Ovary (tissue), 9 donors: ENCODE results near the gene PITPNC1. TPM values are rescaled to one million over a fixed set of nuclear protein-coding genes. Genes with fewer than 3 reads are reported as not detected.
"Not testable (repeated sequence)": the region's sequence is repeated elsewhere in the genome, so short reads cannot be mapped to it uniquely, and the experiment has no call there.

Source experiments
- DNase-seq, 5 donors: peaks; one replicate each; pipeline ENCODE4 v3.0.0-alpha.2; 2019 to 2020
- H3K27ac ChIP-seq, 2 donors: fragments of 200-600 bp; one replicate each; pipeline versions ENCODE4 v1.5.1 to v1.8.0; 2019 to 2022
- H3K27me3 ChIP-seq: fragments of 200-600 bp; one replicate; pipeline ENCODE4 v1.8.0; 2022
- H3K36me3 ChIP-seq: fragments of 200-600 bp; sonication (generic); one replicate; pipeline ENCODE4 v1.5.1; 2019
- H3K4me1 ChIP-seq: one replicate; pipeline ENCODE4 v1.8.1; 2013; ENCODE audit warnings: mild to moderate bottlenecking, moderate library complexity; ENCODE audit not compliant: insufficient read depth
- H3K4me3 ChIP-seq: fragments of 200-600 bp; sonication (generic); one replicate; pipeline ENCODE4 v1.5.1; 2017
- H3K9me3 ChIP-seq, 2 donors: fragments of 200-600 bp in 1 of 2; sonication (generic) in 1 of 2; one replicate each; pipeline versions ENCODE4 v1.5.1 to v1.8.1; 2013 to 2019; ENCODE audit warnings: mild to moderate bottlenecking in 1 of 2, moderate library complexity in 1 of 2
- CTCF ChIP-seq, 3 donors: fragments of 450-650 bp in 2 of 3; fragments of 200-600 bp in 1 of 3; IDR thresholded peaks; one replicate each; pipeline versions ENCODE4 v1.5.1 to v1.8.0; 2016 to 2022; ENCODE audit warnings: antibody characterized with exemption in 3 of 3, mild to moderate bottlenecking in 1 of 3
- EP300 ChIP-seq: sonication (generic); formaldehyde crosslinking; IDR thresholded peaks from one replicate; pipeline ENCODE4 v1.6.1; 2017; ENCODE audit warnings: antibody characterized with exemption
- POLR2A ChIP-seq: fragments of 450-650 bp; IDR thresholded peaks from one replicate; pipeline ENCODE4 v1.6.1; 2017; ENCODE audit warnings: antibody characterized with exemption, mild to moderate bottlenecking, moderate library complexity
- WGBS, 3 donors: extraction: QIAGEN DNeasy Blood & Tissue Kit in 1 of 3; methylation state at CpG; one replicate each; pipeline versions ENCODE4 v1.1.5 to v1.1.7; 2013 to 2017; 5-methylcytosine and 5-hydroxymethylcytosine counted together
- intact Hi-C, 4 donors: fragments of 100-400 bp; cut with DNase I; formaldehyde crosslinking; loops; one replicate each; pipeline versions ENCODE4 v1.11.0 to v1.15.1; 2022 to 2023
- polyA plus RNA-seq, 2 donors: library from polyadenylated mRNA; stranded (reverse); fragments of 200-250 nt in 1 of 2; fragments of 350-450 nt in 1 of 2; fragmentation: Illumina TruSeq in 1 of 2; extraction: RNeasy Lipid Tissue Mini Kit (QIAGEN cat#74804) in 1 of 2; gene quantifications; one replicate each; pipeline ENCODE4 v1.2.3, GENCODE V29; 2013 to 2014
- total RNA-seq, 7 donors: library from RNA; depleted of rRNA in 2 of 7; stranded (reverse); fragments of >200 nt in 2 of 7; fragmentation: NEBNext Ultra II Directional in 3 of 7; extraction: Animal tissue kit (Norgen Biotek cat#: 25700) in 3 of 7; gene quantifications; one replicate each; pipeline versions ENCODE4 v1.1.0 to v1.2.4, GENCODE V29; 2016 to 2023
- donor health status: DM: no; HTN: no; CAD: no; lungs with moderate emphysema.
- donor health status: DM: no; HTN: no; CAD: no.
- donor health status: Bipolar disorder and iron deficiency.
- donor health status: DM: yes; HTN: yes; CAD: no.
- donor health status: DM: no; HTN: no; CAD: no.
- donor health status: DM: yes; HTN: yes; CAD: no.

PITPNC1 gene
- total and polyA plus RNA-seq, 9 donors = 14.9 to 40.9 (median 23.8) TPM

GRCh38 chr17:67427424-67427823 is 50.3 kb downstream of the PITPNC1 start:
- DNase-seq = no peak
- no peaks in the 10 kb centered on the region for H3K9me3 ChIP-seq
- no peak overlapping the region for H3K27ac ChIP-seq
- intact Hi-C loops = no loop called here
- no peaks in the 10 kb centered on the region for H3K36me3 ChIP-seq
- no peak overlapping the region for H3K4me3 ChIP-seq
- peaks cover 9% of the 10 kb centered on the region for H3K4me1 ChIP-seq
- no peak for TF ChIP-seq POLR2A
- TF ChIP-seq EP300 = no peak
- no peak for TF ChIP-seq CTCF (IDR thresholded peaks at IDR 0.05)
- WGBS, 3 donors = 81 to 92% (median 86%) methylated on average over 4 of the region's 4 CpGs
- no peaks in the 10 kb centered on the region for H3K27me3 ChIP-seq

GRCh38 chr17:67430515-67430914 is 53.4 kb downstream of the PITPNC1 start:
- intact Hi-C loops, H3K9me3 ChIP-seq, H3K27me3 ChIP-seq, H3K4me1 ChIP-seq, DNase-seq, H3K36me3 ChIP-seq, H3K27ac ChIP-seq, H3K4me3 ChIP-seq: not testable (repeated sequence)
- 81 to 93% (median 91%) methylated on average over 4 of the region's 4 CpGs for WGBS, 3 donors

- Histone ChIP-seq H3K9me3 (no peaks in the 10 kb centered on the region), H3K27me3 (no peaks in the 10 kb centered on the region), H3K4me3 (no peak overlapping the region), H3K4me1 (peaks cover 9% of the 10 kb centered on the region), H3K36me3 (no peaks in the 10 kb centered on the region), H3K27ac (no peak overlapping the region)
- no peak for TF ChIP-seq POLR2A
- no peak for TF ChIP-seq CTCF (IDR thresholded peaks at IDR 0.05)
- WGBS, 3 donors = 24 to 30% (median 29%) methylated on average over 9 of the region's 9 CpGs
- intact Hi-C loops = no loop called here
- no peak for DNase-seq
Measured at GRCh38 chr17:67431249-67432015, 54.4 kb downstream of the PITPNC1 start.

- H3K4me1 ChIP-seq = peaks cover 9% of the 10 kb centered on the region
- WGBS, 3 donors = 92 to 96% (median 94%) methylated on average over 21 of the region's 21 CpGs
- H3K36me3 ChIP-seq = no peaks in the 10 kb centered on the region
- DNase-seq = no peak
- no peak overlapping the region for H3K27ac ChIP-seq
- TF ChIP-seq CTCF (IDR thresholded peaks at IDR 0.05) (no peak), POLR2A (no peak), EP300 (no peak)
- H3K27me3 ChIP-seq = no peaks in the 10 kb centered on the region
- no peak overlapping the region for H3K4me3 ChIP-seq
- intact Hi-C loops = no loop called here
- no peaks in the 10 kb centered on the region for H3K9me3 ChIP-seq
Measured at GRCh38 chr17:67433248-67433924, 56.3 kb downstream of the PITPNC1 start.

- Histone ChIP-seq H3K4me1 (peaks cover 9% of the 10 kb centered on the region), H3K27ac (no peak overlapping the region), H3K4me3 (no peak overlapping the region), H3K36me3 (no peaks in the 10 kb centered on the region), H3K9me3 (no peaks in the 10 kb centered on the region), H3K27me3 (no peaks in the 10 kb centered on the region)
- TF ChIP-seq EP300 = no peak
- WGBS, 3 donors = 77 to 87% (median 85%) methylated on average over 6 of the region's 6 CpGs
- intact Hi-C loops = no loop called here
- no peak for DNase-seq
Measured at GRCh38 chr17:67434061-67434525, 57.0 kb downstream of the PITPNC1 start.
